Brain microvascular endothelial cell (primary cell): ENCODE measurements around the gene MEF2A.

Experiments
- DNase-seq: peaks from one replicate; pipeline ENCODE4 v3.0.0-alpha.2; 2020
- H3K27ac ChIP-seq: fragments of 250-450 bp; sonication (Bioruptor Pico); 2 replicates; pipeline ENCODE4 v1.5.1; 2020; ENCODE audit warnings: mild to moderate bottlenecking, moderate library complexity
- H3K27me3 ChIP-seq: fragments of 250-450 bp; sonication (Bioruptor Pico); replicated peaks from 2 replicates; pipeline ENCODE4 v1.5.1; 2020; ENCODE audit warnings: mild to moderate bottlenecking
- H3K36me3 ChIP-seq: fragments of 250-450 bp; sonication (Bioruptor Pico); replicated peaks from 2 replicates; pipeline ENCODE4 v1.5.1; 2020; ENCODE audit warnings: mild to moderate bottlenecking
- H3K4me3 ChIP-seq: 2 replicates; pipeline ENCODE4 v1.5.1; 2011; ENCODE audit warnings: low read depth, mild to moderate bottlenecking, control low read depth, low read length, moderate library complexity
- in situ Hi-C: cut with HindIII; loops from 2 replicates; pipeline ENCODE4 v1.10.0; 2017; ENCODE audit warnings: low sequenced_read_pairs, low pct_ligation_motif_present
- TF ChIP-seq, protein P1 (sequence below): IDR thresholded peaks from 2 replicates; pipeline ENCODE4 v1.5.1; 2011; ENCODE audit warnings: low read depth, mild to moderate bottlenecking, moderate library complexity, low read length, control low read depth, inconsistent platforms; ENCODE audit errors: missing control alignments

The MEF2A gene

DNA sequence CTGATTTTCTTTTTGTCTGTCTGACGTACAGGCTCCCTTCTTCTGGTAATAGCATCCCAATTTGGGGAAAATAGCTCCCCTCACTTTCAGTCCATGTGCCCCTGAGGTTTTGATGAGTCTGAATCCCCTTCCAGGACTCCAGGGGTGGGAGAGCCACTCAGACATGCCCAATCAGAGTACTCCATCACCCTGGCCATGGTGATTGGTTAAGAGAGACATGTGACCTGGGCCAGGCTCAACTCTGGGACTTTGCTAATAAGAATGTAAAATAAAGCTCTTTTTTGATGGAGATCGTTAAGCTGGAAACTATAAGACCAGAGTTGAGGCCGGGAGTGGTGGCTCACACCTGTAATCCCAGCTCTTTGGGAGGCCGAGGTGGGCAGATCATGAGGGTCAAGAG is 9.2 kb upstream of the MEF2A start:
- in situ Hi-C loops: no loop called here
- no peak overlapping the region for H3K27ac ChIP-seq
- no peaks in the 10 kb centered on the region for H3K27me3 ChIP-seq
- DNase-seq: no peak
- TF ChIP-seq, protein P1, sequence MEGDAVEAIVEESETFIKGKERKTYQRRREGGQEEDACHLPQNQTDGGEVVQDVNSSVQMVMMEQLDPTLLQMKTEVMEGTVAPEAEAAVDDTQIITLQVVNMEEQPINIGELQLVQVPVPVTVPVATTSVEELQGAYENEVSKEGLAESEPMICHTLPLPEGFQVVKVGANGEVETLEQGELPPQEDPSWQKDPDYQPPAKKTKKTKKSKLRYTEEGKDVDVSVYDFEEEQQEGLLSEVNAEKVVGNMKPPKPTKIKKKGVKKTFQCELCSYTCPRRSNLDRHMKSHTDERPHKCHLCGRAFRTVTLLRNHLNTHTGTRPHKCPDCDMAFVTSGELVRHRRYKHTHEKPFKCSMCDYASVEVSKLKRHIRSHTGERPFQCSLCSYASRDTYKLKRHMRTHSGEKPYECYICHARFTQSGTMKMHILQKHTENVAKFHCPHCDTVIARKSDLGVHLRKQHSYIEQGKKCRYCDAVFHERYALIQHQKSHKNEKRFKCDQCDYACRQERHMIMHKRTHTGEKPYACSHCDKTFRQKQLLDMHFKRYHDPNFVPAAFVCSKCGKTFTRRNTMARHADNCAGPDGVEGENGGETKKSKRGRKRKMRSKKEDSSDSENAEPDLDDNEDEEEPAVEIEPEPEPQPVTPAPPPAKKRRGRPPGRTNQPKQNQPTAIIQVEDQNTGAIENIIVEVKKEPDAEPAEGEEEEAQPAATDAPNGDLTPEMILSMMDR: no peak
- no peak overlapping the region for H3K4me3 ChIP-seq
- no peaks in the 10 kb centered on the region for H3K36me3 ChIP-seq

DNA sequence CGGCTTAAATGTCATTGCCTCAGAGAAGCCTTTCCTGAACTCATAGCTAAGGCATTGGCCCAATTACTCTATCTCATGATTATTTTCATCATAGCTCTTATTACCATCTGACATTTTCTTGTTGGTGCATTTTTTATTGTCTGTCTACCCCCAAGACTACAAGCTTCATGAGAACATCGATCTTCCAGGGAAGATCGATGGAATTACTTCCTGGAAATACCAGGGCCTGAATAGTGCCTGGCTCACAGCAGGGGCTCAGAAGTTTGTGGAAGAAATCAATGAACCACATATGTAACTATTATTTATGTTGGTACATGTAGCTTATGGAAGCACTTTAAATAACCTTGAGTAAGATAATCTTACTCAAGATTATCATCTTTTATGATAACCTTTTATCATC is 7.7 kb upstream of the MEF2A start:
- DNase-seq: no peak
- Histone ChIP-seq H3K27ac (no peak overlapping the region), H3K27me3 (no peaks in the 10 kb centered on the region), H3K36me3 (no peaks in the 10 kb centered on the region), H3K4me3 (no peak overlapping the region)
- in situ Hi-C loops: no loop called here
- TF ChIP-seq, protein P1: no peak

DNA sequence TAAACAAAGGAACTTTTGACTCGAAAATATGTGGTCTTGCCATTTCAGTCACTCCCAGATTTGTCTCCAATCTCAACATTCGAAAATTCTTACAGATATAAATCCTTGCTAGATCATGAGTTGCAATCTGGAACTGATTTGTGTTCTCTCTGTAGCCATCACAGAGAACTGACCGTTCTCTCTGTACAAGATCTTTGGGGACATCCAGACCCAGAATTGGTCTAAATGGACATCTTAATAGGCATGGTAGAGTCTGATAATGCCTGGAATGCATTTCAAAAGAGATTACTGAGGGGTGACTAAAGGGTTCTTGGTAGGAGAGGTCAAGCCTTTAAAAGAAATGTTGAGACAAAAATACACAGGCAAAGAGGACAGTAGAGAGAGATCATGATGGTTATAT is 7.2 kb upstream of the MEF2A start:
- Histone ChIP-seq H3K4me3 (no peak overlapping the region), H3K36me3 (no peaks in the 10 kb centered on the region), H3K27me3 (no peaks in the 10 kb centered on the region), H3K27ac (no peak overlapping the region)
- no peak for DNase-seq
- TF ChIP-seq, protein P1: no peak
- in situ Hi-C loops: no loop called here

DNA sequence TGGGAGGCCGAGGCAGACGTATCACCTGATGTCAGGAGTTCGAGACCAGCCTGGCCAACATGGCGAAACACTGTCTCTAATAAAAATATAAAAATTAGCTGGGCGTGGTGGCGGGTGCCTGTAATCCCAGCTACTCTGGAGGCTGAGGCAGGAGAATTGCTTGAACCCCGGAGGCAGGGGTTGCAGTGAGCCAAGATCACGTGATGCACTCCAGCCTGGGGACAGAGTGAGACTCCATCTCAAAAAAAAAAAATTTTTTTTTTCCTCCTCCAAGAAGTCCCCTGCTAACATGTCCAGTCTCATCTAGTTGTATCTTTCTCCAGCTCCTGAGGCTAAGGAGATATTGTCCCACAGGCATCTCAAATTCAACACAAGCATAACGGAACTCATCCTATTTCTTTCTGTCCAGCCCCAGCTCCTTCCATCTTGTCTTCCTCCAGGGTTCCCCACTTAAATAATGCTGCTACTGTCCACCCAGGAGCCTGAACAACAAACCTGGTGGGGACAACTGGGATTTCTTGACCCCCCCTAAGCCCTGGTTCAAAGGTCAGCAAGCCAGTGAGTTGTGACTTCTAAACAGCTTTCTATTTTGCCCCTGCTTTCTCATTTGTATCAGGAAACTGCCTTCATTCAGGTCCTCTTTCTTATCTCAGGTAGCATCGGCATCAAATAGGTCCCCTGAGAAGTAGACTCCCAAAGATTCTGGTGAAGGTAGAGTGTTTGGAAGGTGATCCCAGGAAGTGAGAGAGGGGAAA is 4.1 kb upstream of the MEF2A start:
- no peaks in the 10 kb centered on the region for H3K36me3 ChIP-seq
- H3K4me3 ChIP-seq: no peak overlapping the region
- in situ Hi-C loops: no loop called here
- DNase-seq: no peak
- TF ChIP-seq, protein P1: no peak
- no peaks in the 10 kb centered on the region for H3K27me3 ChIP-seq
- no peak overlapping the region for H3K27ac ChIP-seq

DNA sequence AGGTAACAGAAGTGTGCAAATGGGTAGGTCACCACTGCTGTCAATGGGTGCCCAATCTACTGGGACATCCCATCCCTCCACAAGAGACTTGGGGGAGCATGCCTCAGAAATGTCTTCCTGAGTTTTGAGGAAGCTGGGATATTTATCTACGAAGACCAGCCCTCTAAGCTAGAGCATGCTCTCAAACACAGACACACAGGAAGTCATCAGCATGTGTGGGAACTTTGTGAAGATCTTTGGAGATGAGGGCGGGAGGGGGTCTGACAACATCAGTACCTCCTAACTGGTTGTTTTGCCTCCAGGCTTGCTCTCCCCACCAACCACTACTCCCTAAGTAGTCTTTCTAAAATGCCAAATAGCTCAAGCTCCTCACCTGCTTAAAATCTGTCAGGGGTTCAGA is 3.5 kb upstream of the MEF2A start:
- in situ Hi-C loops: no loop called here
- Histone ChIP-seq H3K27ac (no peak overlapping the region), H3K4me3 (no peak overlapping the region), H3K36me3 (no peaks in the 10 kb centered on the region), H3K27me3 (no peaks in the 10 kb centered on the region)
- TF ChIP-seq, protein P1: no peak
- DNase-seq: no peak
